Dermis microvascular lymphatic vessel endothelial cell (primary cell): ENCODE results near the gene ZNG1E. TPM values are rescaled to one million over a fixed set of nuclear protein-coding genes. Genes with fewer than 3 reads are reported as not detected.
A peak's percentile ranks its signal among the peaks of the same experiment; 100 is the strongest.
"Not testable (repeated sequence)": the region's sequence is repeated elsewhere in the genome, so short reads cannot be mapped to it uniquely, and the experiment has no call there.

ENCODE experiments used
- DNase-seq, 2 donors: peaks; one replicate each; pipeline versions ENCODE4 v3.0.0 to v3.0.0-alpha.2; 2010; ENCODE audit warnings: low read depth in 2 of 2
- total RNA-seq: library from RNA; depleted of rRNA; stranded (reverse); fragments of >200 nt; gene quantifications from 2 replicates; pipeline ENCODE4 v1.2.1, GENCODE V29; 2014

The ZNG1E gene
- 19.3 and 23.7 TPM in 2 replicates for total RNA-seq

GRCh38 chr9:65675589-65676021, at the start of gene ZNG1E:
Gene ZNG1E, plus strand, starts transcription at chr9:65675928. Its CDS starts 49 bp downstream, at chr9:65675977.
- peak in 1 of 2 donors; percentile 43 for DNase-seq

- not testable (repeated sequence) for DNase-seq
Measured at GRCh38 chr9:65673579-65673978, 2.1 kb upstream of the ZNG1E start.

GRCh38 chr9:65675018-65675417, 710 bp upstream of the ZNG1E start:
- DNase-seq = peak in 1 of 2 donors; percentile 40

- not testable (repeated sequence) for DNase-seq
Measured at GRCh38 chr9:65676389-65676788, 661 bp downstream of the ZNG1E start.

- DNase-seq = not testable (repeated sequence)
Measured at GRCh38 chr9:65678533-65678932, 2.8 kb downstream of the ZNG1E start.

GRCh38 chr9:65703550-65703949, 27.8 kb downstream of the ZNG1E start:
- DNase-seq = not testable (repeated sequence)

- DNase-seq = not testable (repeated sequence)
Measured at GRCh38 chr9:65714445-65714844, 38.7 kb downstream of the ZNG1E start.

GRCh38 chr9:65737096-65737564, 61.4 kb downstream of the ZNG1E start, which contains the start of gene FOXD4L4:
Gene FOXD4L4, plus strand, starts transcription at chr9:65737146. Its CDS starts 0 bp downstream, at chr9:65737146.
- DNase-seq = not testable (repeated sequence)

- not testable (repeated sequence) for DNase-seq
Measured at GRCh38 chr9:65738133-65738532, 62.4 kb downstream of the ZNG1E start.

Other genes with a start within 250 kb of the ZNG1E start
- 0.13 TPM in 1 of 2 replicates, not detected in the other for gene FOXD4L4, start 61.2 kb downstream of the ZNG1E start, total RNA-seq